ENCODE results near the gene GRID2IP.
"Not testable (repeated sequence)": the region's sequence is repeated elsewhere in the genome, so short reads cannot be mapped to it uniquely, and the experiment has no call there.

Gene GRID2IP

GRCh38 chr7:6551016-6551511 is at the start of gene GRID2IP:
Gene GRID2IP, minus strand, starts transcription at chr7:6551461. Its CDS starts 25 bp downstream, at chr7:6551436.
- no peak for DNase-seq

- DNase-seq, result no peak
Measured at GRCh38 chr7:6600093-6600492, 48.8 kb upstream of the GRID2IP start.

GRCh38 chr7:6590645-6591110 is 39.4 kb upstream of the GRID2IP start:
- DNase-seq, result no peak

- DNase-seq, result peak in 54 of 58 donors; percentile 32 to 86 (median 65)
Measured at GRCh38 chr7:6589829-6590644, 38.8 kb upstream of the GRID2IP start, which contains the start of gene INTS15. Gene INTS15, plus strand, starts transcription at chr7:6590021. Its CDS starts 263 bp downstream, at chr7:6590284.

GRCh38 chr7:6589151-6589828 is 38.0 kb upstream of the GRID2IP start:
- DNase-seq, result peak in 1 of 58 donors; percentile 64

- DNase-seq, result no peak
Measured at GRCh38 chr7:6588566-6588965, 37.3 kb upstream of the GRID2IP start.

GRCh38 chr7:6585746-6586432 is 34.6 kb upstream of the GRID2IP start:
- not testable (repeated sequence) for DNase-seq

GRCh38 chr7:6579446-6579845 is 28.2 kb upstream of the GRID2IP start:
- DNase-seq, result peak in 1 of 58 donors; percentile 12

GRCh38 chr7:6578114-6579084 is 27.1 kb upstream of the GRID2IP start:
- no peak for DNase-seq

GRCh38 chr7:6577369-6578113 is 26.3 kb upstream of the GRID2IP start, which contains the start of gene ZDHHC4:
Gene ZDHHC4, plus strand, starts transcription at chr7:6577454. Its CDS starts 3,108 bp downstream, at chr7:6580562.
- DNase-seq, result peak in 57 of 58 donors; percentile 27 to 90 (median 78)

GRCh38 chr7:6576867-6577368 is 25.7 kb upstream of the GRID2IP start:
- not testable (repeated sequence) for DNase-seq

- DNase-seq, result no peak
Measured at GRCh38 chr7:6576024-6576866, 25.0 kb upstream of the GRID2IP start.

GRCh38 chr7:6575281-6576023 is 24.2 kb upstream of the GRID2IP start:
- DNase-seq, result no peak

GRCh38 chr7:6571160-6571779 is 20.0 kb upstream of the GRID2IP start:
- no peak for DNase-seq

GRCh38 chr7:6567886-6568285 is 16.6 kb upstream of the GRID2IP start:
- DNase-seq, result no peak

GRCh38 chr7:6565655-6566054 is 14.4 kb upstream of the GRID2IP start:
- no peak for DNase-seq

All from anterior cingulate cortex (tissue), 58 donors.